HepG2 (cell line): ENCODE results near the gene KDM5A. TPM values are rescaled to one million over a fixed set of nuclear protein-coding genes. Genes with fewer than 3 reads are reported as not detected.

Experiments
- AHR ChIP-seq: IDR thresholded peaks from 2 replicates; pipeline ENCODE4 v1.6.1; 2018; ENCODE audit warnings: missing genetic modification reagents, missing compliant biosample characterization
- ARHGAP35 ChIP-seq: sonication (generic); formaldehyde crosslinking; IDR thresholded peaks from 2 replicates; pipeline ENCODE4 v1.9.0; 2022; ENCODE audit warnings: mild to moderate bottlenecking, inconsistent platforms, moderate library complexity, missing genetic modification reagents, borderline replicate concordance
- ARID2 ChIP-seq: sonication (generic); formaldehyde crosslinking; IDR thresholded peaks from 2 replicates; pipeline ENCODE4 v1.8.1; 2022; ENCODE audit warnings: mild to moderate bottlenecking, missing genetic modification reagents, borderline replicate concordance
- CHD2 ChIP-seq: IDR thresholded peaks from 2 replicates; pipeline ENCODE4 v1.6.1; 2011; ENCODE audit warnings: low read depth, low read length, improper control_type of control experiment
- ETV5 ChIP-seq: IDR thresholded peaks from 2 replicates; pipeline ENCODE4 v1.6.1; 2018; ENCODE audit warnings: missing biosample characterization, missing genetic modification reagents, inconsistent platforms, borderline replicate concordance
- GLI4 ChIP-seq: sonication (generic); formaldehyde crosslinking; IDR thresholded peaks from 2 replicates; pipeline ENCODE4 v1.5.1; 2020; ENCODE audit warnings: missing genetic modification reagents, mild to moderate bottlenecking, moderate library complexity, borderline replicate concordance
- HNRNPUL1 ChIP-seq: fragments of 200-400 bp; formaldehyde crosslinking; IDR thresholded peaks from 2 replicates; pipeline ENCODE4 v1.6.1; 2017; ENCODE audit warnings: low read depth, mild to moderate bottlenecking, low read length, moderate library complexity
- MEF2D ChIP-seq: sonication (generic); formaldehyde crosslinking; IDR thresholded peaks from 2 replicates; pipeline ENCODE4 v1.5.1; 2020; ENCODE audit warnings: mild to moderate bottlenecking, missing genetic modification reagents
- RARG ChIP-seq: sonication (generic); formaldehyde crosslinking; IDR thresholded peaks from 2 replicates; pipeline ENCODE4 v1.4.0; 2020; ENCODE audit warnings: low read depth, mild to moderate bottlenecking, missing genetic modification reagents
- REPIN1 ChIP-seq: sonication (generic); formaldehyde crosslinking; IDR thresholded peaks from 2 replicates; pipeline ENCODE4 v1.8.0; 2022; ENCODE audit warnings: missing genetic modification reagents, low read depth, mild to moderate bottlenecking, borderline replicate concordance
- RFX1 ChIP-seq: fragments of 450-650 bp; IDR thresholded peaks from 2 replicates; pipeline ENCODE4 v1.6.1; 2017
- SP2 ChIP-seq: sonication (generic); formaldehyde crosslinking; IDR thresholded peaks from 2 replicates; pipeline ENCODE4 v1.5.1; 2020; ENCODE audit warnings: mild to moderate bottlenecking, missing genetic modification reagents
- ZBTB21 ChIP-seq: sonication (generic); formaldehyde crosslinking; IDR thresholded peaks from 2 replicates; pipeline ENCODE4 v1.4.0; 2020; ENCODE audit warnings: missing genetic modification reagents
- ZBTB38 ChIP-seq: sonication (generic); formaldehyde crosslinking; IDR thresholded peaks from 2 replicates; pipeline ENCODE4 v1.5.1; 2020; ENCODE audit warnings: mild to moderate bottlenecking, missing genetic modification reagents
- ZBTB7A ChIP-seq: sonication (generic); formaldehyde crosslinking; IDR thresholded peaks from 2 replicates; pipeline ENCODE4 v1.8.0; 2022; ENCODE audit warnings: mild to moderate bottlenecking, missing genetic modification reagents
- ZFP1 ChIP-seq: IDR thresholded peaks from 2 replicates; pipeline ENCODE4 v1.6.1; 2016
- ZFP62 ChIP-seq: sonication (generic); formaldehyde crosslinking; IDR thresholded peaks from 2 replicates; pipeline ENCODE4 v1.4.0; 2020; ENCODE audit warnings: missing genetic modification reagents
- ZFYVE20 ChIP-seq: sonication (generic); formaldehyde crosslinking; IDR thresholded peaks from 2 replicates; pipeline ENCODE4 v1.8.0; 2023; ENCODE audit warnings: low read depth, mild to moderate bottlenecking, moderate library complexity, missing genetic modification reagents, borderline replicate concordance
- ZNF337 ChIP-seq: sonication (generic); formaldehyde crosslinking; IDR thresholded peaks from 2 replicates; pipeline ENCODE4 v1.5.1; 2020; ENCODE audit warnings: missing genetic modification reagents, low read depth, mild to moderate bottlenecking, borderline replicate concordance
- ZNF451 ChIP-seq: sonication (generic); formaldehyde crosslinking; IDR thresholded peaks from 2 replicates; pipeline ENCODE4 v1.5.0; 2020; ENCODE audit warnings: mild to moderate bottlenecking, missing genetic modification reagents
- ZNF558 ChIP-seq: sonication (generic); formaldehyde crosslinking; IDR thresholded peaks from 2 replicates; pipeline ENCODE4 v1.9.0; 2022; ENCODE audit warnings: mild to moderate bottlenecking, missing genetic modification reagents, borderline replicate concordance
- ZNF616 ChIP-seq: sonication (generic); formaldehyde crosslinking; IDR thresholded peaks from 2 replicates; pipeline ENCODE4 v1.5.0; 2020; ENCODE audit warnings: low read depth, mild to moderate bottlenecking, missing genetic modification reagents
- ZNF639 ChIP-seq: conservative IDR thresholded peaks from 2 replicates; pipeline ENCODE4 v1.6.1; 2018; ENCODE audit warnings: missing genetic modification reagents
- ZNF773 ChIP-seq: sonication (generic); formaldehyde crosslinking; IDR thresholded peaks from 2 replicates; pipeline ENCODE4 v1.4.0; 2020; ENCODE audit warnings: missing genetic modification reagents, borderline replicate concordance
- polyA plus RNA-seq, 8 experiments: library from polyadenylated mRNA; depleted of rRNA in 3 of 8; stranded (reverse) in 7 of 8; unstranded in 1 of 8; fragments of >200 nt; fragmentation: Illumina TruSeq in 4 of 8; extraction: Trizol in 4 of 8; gene quantifications; 2 replicates each; pipeline versions ENCODE4 v1.2.1 to v1.2.3, GENCODE V29; 2011 to 2016; ENCODE audit warnings: low read depth in 4 of 8, missing spikeins in 1 of 8, mixed read lengths in 1 of 8; ENCODE audit not compliant: insufficient read depth in 1 of 8
- total RNA-seq, 5 experiments: library from RNA; depleted of rRNA; stranded (reverse); fragments of >200 nt; fragmentation: Illumina TruSeq; extraction: Trizol; gene quantifications; 2 replicates each; pipeline ENCODE4 v1.2.3, GENCODE V29; 2016; ENCODE audit warnings: low read depth in 1 of 5
- TF ChIP-seq, protein P1 (sequence below): IDR thresholded peaks from 2 replicates; pipeline ENCODE4 v1.6.1; 2012; ENCODE audit warnings: low read depth, low read length, improper control_type of control experiment
- TF ChIP-seq, protein P2 (sequence below): sonication (generic); formaldehyde crosslinking; IDR thresholded peaks from 2 replicates; pipeline ENCODE4 v1.4.0; 2020; ENCODE audit warnings: mild to moderate bottlenecking, missing genetic modification reagents

KDM5A gene
- total and polyA plus RNA-seq, 2 of the 13 experiments (the other 11 are each of a cell fraction or from before 2014, with no cell fraction given) = 12.0 to 29.2 TPM

GRCh38 chr12:389142-390096 lies at the start of gene KDM5A (continued):
- no peak for TF ChIP-seq ZNF558 (CRISPR knock-in tag)
- TF ChIP-seq, protein P1, sequence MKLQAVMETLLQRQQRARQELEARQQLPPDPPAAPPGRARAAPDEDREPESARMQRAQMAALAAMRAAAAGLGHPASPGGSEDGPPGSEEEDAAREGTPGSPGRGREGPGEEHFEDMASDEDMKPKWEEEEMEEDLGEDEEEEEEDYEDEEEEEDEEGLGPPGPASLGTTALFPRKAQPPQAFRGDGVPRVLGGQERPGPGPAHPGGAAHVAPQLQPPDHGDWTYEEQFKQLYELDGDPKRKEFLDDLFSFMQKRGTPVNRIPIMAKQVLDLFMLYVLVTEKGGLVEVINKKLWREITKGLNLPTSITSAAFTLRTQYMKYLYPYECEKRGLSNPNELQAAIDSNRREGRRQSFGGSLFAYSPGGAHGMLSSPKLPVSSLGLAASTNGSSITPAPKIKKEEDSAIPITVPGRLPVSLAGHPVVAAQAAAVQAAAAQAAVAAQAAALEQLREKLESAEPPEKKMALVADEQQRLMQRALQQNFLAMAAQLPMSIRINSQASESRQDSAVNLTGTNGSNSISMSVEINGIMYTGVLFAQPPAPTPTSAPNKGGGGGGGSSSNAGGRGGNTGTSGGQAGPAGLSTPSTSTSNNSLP = no peak; the same call in 1 of the 2 replicates
- no peak for TF ChIP-seq RARG (CRISPR knock-in tag)
- 0 out of 2 replicates have a peak, but pooled peaks have one; percentile 49 for TF ChIP-seq ZNF616 (CRISPR knock-in tag)
- no peak for TF ChIP-seq ZNF451 (CRISPR knock-in tag)
- no peak for TF ChIP-seq ZNF773 (CRISPR knock-in tag)
- no peak for TF ChIP-seq RFX1
- no peak; the same call in 1 of the 2 replicates for TF ChIP-seq ZBTB7A
- TF ChIP-seq ZBTB38 (CRISPR knock-in tag) = 0 out of 2 replicates have a peak, but pooled peaks have one; percentile 30
- TF ChIP-seq GLI4 (CRISPR knock-in tag) = no peak
- peak; percentile 49; the same call in 1 of the 2 replicates for TF ChIP-seq ZFP1
- TF ChIP-seq ARID2 (CRISPR knock-in tag) = no peak
- TF ChIP-seq REPIN1 (CRISPR knock-in tag) = peak; percentile 64; the same call in 1 of the 2 replicates
- TF ChIP-seq, protein P2, sequence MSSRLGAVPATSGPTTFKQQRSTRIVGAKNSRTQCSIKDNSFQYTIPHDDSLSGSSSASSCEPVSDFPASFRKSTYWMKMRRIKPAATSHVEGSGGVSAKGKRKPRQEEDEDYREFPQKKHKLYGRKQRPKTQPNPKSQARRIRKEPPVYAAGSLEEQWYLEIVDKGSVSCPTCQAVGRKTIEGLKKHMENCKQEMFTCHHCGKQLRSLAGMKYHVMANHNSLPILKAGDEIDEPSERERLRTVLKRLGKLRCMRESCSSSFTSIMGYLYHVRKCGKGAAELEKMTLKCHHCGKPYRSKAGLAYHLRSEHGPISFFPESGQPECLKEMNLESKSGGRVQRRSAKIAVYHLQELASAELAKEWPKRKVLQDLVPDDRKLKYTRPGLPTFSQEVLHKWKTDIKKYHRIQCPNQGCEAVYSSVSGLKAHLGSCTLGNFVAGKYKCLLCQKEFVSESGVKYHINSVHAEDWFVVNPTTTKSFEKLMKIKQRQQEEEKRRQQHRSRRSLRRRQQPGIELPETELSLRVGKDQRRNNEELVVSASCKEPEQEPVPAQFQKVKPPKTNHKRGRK (CRISPR knock-in tag) = no peak
- TF ChIP-seq ARHGAP35 (CRISPR knock-in tag) = no peak
- no peak for TF ChIP-seq ZNF337 (CRISPR knock-in tag)
- TF ChIP-seq CHD2 = peak; percentile 89
- 0 out of 2 replicates have a peak, but pooled peaks have one; percentile 14 for TF ChIP-seq ZBTB21 (CRISPR knock-in tag)
- TF ChIP-seq AHR = 0 out of 2 replicates have a peak, but pooled peaks have one; percentile 38
- TF ChIP-seq SP2 (CRISPR knock-in tag) = peak; percentile 51; the same call in 1 of the 2 replicates
- no peak for TF ChIP-seq ZFYVE20 (CRISPR knock-in tag)
- no peak for TF ChIP-seq ZFP62 (CRISPR knock-in tag)
- peak; percentile 57; the same call in 1 of the 2 replicates for TF ChIP-seq MEF2D (CRISPR knock-in tag)
- 0 out of 2 replicates have a peak, but pooled peaks have one; percentile 61 for TF ChIP-seq ZNF639 (CRISPR knock-in tag)
- TF ChIP-seq HNRNPUL1 = no peak
- TF ChIP-seq ETV5 (CRISPR knock-in tag) = peak; percentile 95
